ENCODE data around the gene TMOD1. TPM values are rescaled to one million over a fixed set of nuclear protein-coding genes. Genes with fewer than 3 reads are reported as not detected.

The TMOD1 gene
- total RNA-seq, 1 donor from 2014 or later = 0.86 TPM

GRCh38 chr9:97559111-97559514, 57.6 kb downstream of the TMOD1 start:
- Mint-ChIP-seq H3K9me3 (no peaks in the 10 kb centered on the region), H3K27ac (peak overlapping the region; percentile 21), H3K27me3 (ENCODE audit: insufficient read depth) (peaks cover 15% of the 10 kb centered on the region), H3K4me1 (ENCODE audit: low read depth) (peaks cover 16% of the 10 kb centered on the region), H3K36me3 (ENCODE audit: low read depth) (no peaks in the 10 kb centered on the region), H3K4me3 (peak overlapping the region; percentile 24)
- intact Hi-C loops (cut with micrococcal nuclease) = loop anchor here (5.0 kb wide), 1 partner anchor 38 kb away; no protein-coding TSS in a partner anchor
- no peak for DNase-seq (ENCODE audit: low spot score)

DNA sequence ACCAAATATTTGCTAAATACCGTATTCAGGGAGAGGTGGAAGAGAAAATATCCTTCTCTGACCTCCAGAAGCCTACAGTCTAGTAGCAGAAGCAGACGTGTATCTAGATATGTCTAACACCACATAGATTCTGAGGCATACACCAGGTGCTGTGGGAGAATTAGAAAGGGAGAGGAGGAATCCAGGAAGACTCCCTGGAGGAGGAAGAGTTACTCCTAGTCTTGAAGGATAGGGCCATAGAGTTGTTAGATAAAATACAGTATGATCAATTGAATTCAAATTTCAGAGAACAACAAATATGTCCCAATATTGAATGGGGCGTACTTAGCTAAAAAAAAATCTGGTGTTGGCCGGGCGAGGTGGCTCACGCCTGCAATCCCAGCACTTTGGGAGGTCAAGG, 58.7 kb downstream of the TMOD1 start:
- Mint-ChIP-seq H3K4me1 (ENCODE audit: low read depth) (peaks cover 16% of the 10 kb centered on the region), H3K4me3 (no peak overlapping the region), H3K27ac (no peak overlapping the region), H3K27me3 (ENCODE audit: insufficient read depth) (peaks cover 14% of the 10 kb centered on the region), H3K36me3 (ENCODE audit: low read depth) (no peaks in the 10 kb centered on the region), H3K9me3 (no peaks in the 10 kb centered on the region)
- no peak for DNase-seq (ENCODE audit: low spot score)
- intact Hi-C loops (cut with micrococcal nuclease) = no loop called here

DNA sequence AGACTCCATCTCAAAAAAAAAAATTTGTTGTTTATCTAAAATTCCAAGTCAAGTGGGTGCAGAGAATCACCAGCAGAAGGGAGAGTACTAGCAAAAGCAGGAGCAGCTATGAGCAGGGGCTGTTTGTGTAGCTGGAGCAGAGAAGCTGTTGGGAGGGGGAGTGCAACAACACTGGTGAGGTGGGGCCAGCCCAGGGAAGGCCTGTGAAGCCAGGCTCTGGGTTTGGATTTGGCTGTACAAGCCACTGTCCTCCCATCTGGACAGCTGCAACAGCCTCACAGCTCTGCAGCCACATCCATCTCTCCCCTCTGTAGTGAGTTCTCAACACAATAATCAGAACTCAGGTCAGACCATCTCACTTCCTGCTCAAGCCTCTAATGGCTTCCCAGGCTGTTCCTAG, 59.4 kb downstream of the TMOD1 start:
- intact Hi-C loops (cut with micrococcal nuclease) = no loop called here
- DNase-seq (ENCODE audit: low spot score) = no peak
- no peak overlapping the region for H3K4me3 Mint-ChIP-seq
- no peaks in the 10 kb centered on the region for H3K36me3 Mint-ChIP-seq (ENCODE audit: low read depth)
- H3K9me3 Mint-ChIP-seq = no peaks in the 10 kb centered on the region
- peaks cover 14% of the 10 kb centered on the region for H3K27me3 Mint-ChIP-seq (ENCODE audit: insufficient read depth)
- no peak overlapping the region for H3K27ac Mint-ChIP-seq
- H3K4me1 Mint-ChIP-seq (ENCODE audit: low read depth) = peaks cover 16% of the 10 kb centered on the region

DNA sequence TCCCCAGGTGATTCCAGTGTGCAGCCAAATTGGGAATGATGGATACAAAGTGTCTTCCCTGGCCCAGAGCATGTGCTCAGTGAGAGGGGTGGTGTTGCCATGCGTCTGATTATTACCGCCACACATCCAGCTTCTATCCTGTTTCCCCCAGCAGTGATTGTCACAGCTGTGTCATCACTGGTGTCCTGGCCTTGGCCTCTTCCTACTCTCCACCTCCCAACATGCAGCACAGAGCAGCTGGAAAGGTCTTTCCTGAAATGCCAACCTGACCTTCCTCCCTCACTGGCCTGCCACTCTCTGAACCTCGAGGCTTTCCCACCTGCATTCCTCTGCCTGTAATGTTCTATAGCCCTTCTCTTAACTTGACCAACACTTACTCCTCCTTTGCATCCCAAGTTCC, 60.0 kb downstream of the TMOD1 start:
- no peak for DNase-seq (ENCODE audit: low spot score)
- Mint-ChIP-seq H3K9me3 (no peaks in the 10 kb centered on the region), H3K27me3 (ENCODE audit: insufficient read depth) (peaks cover 14% of the 10 kb centered on the region), H3K36me3 (ENCODE audit: low read depth) (no peaks in the 10 kb centered on the region), H3K4me1 (ENCODE audit: low read depth) (peaks cover 16% of the 10 kb centered on the region), H3K4me3 (no peak overlapping the region), H3K27ac (no peak overlapping the region)
- intact Hi-C loops (cut with micrococcal nuclease) = no loop called here

- intact Hi-C loops (cut with micrococcal nuclease) = no loop called here
- no peaks in the 10 kb centered on the region for H3K9me3 Mint-ChIP-seq
Observed at GRCh38 chr9:97562542-97562941, 61.1 kb downstream of the TMOD1 start.

DNA sequence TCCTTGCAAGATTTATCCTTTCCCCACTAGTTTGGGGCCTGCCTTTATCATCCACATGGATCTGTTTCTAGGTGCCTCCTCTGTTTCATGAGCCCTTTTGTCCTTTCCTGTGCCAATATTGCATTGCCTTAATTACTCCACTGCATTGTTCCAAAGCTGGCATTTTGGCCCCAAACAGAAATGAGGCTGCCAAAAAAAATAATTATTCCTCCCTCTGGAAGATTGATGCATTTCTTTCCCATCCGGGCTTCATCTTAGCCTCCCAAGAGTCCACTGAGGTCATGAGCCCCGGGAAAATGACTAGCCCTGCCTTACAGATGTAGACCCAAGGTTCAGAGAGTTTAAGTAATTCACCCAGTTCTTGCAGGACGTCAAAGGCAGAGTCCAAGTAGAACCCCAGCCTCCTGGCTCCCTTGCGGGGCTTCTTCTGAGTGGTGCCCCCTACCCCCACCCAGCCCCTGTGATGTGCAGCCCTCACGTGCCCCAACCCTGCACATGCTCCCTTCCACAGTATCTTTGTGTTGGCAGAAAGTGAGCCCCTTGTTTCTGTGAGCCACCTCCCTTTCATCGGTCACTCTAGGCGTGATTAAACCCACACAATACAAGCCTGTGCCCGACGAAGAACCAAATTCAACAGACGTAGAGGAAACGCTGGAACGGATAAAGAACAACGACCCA, 62.1 kb downstream of the TMOD1 start:
- no peaks in the 10 kb centered on the region for H3K9me3 Mint-ChIP-seq
- no peak overlapping the region for H3K27ac Mint-ChIP-seq
- H3K27me3 Mint-ChIP-seq (ENCODE audit: insufficient read depth) = peaks cover 8% of the 10 kb centered on the region
- peaks cover 2% of the 10 kb centered on the region for H3K36me3 Mint-ChIP-seq (ENCODE audit: low read depth)
- no peak for DNase-seq (ENCODE audit: low spot score)
- H3K4me1 Mint-ChIP-seq (ENCODE audit: low read depth) = peaks cover 16% of the 10 kb centered on the region
- no peak overlapping the region for H3K4me3 Mint-ChIP-seq
- intact Hi-C loops (cut with micrococcal nuclease) = no loop called here

More at GRCh38 chr9:97562542-97562941, 61.1 kb downstream of the TMOD1 start:
- Mint-ChIP-seq H3K4me3 (no peak overlapping the region), H3K27me3 (ENCODE audit: insufficient read depth) (peaks cover 10% of the 10 kb centered on the region), H3K4me1 (ENCODE audit: low read depth) (peaks cover 16% of the 10 kb centered on the region), H3K36me3 (ENCODE audit: low read depth) (no peaks in the 10 kb centered on the region), H3K27ac (no peak overlapping the region)
- no peak for DNase-seq (ENCODE audit: low spot score)

DNA sequence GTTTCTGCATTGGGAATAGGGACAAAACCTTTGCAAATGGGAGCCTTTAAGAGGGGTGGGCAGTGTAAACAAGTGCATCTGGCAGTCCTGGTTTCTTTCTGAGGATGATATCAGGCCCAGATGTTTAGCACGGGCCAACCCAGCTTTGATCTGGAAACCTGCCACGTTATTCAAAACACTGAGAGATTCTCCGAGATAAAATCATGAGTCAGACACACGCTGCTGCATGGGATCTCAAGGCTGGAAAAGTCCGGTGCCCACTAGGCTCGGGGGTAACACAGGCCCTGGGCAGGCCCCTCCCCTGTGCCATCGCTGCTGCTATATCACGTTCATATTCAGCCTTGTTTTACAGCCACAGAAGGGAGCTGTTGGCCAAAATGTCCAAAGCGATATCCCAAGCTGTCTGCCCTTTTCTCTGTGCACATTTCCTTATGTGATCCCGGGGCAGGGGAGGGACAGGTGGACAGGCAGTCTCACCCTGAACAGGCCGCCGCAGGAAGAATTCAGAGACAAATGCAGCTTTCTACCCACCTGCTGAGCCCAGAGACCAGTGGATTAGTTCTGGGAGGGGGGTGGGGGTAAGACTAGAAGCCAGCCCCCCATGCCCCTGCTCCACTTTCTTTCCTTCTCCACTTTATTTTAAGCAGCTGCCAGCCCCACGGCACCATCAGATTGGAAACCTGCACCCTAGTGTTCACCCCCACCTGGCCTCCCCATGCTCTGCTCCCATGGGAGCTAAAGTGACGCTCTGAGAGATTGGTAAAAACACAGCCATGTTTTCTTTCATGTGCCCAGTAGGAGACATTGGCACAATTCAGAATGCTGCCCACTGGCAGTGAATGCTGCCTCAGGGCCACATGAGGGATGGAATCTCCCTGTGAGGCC, 63.1 kb downstream of the TMOD1 start:
- no peak for DNase-seq (ENCODE audit: low spot score)
- H3K9me3 Mint-ChIP-seq = no peaks in the 10 kb centered on the region
- no peak overlapping the region for H3K27ac Mint-ChIP-seq
- intact Hi-C loops (cut with micrococcal nuclease) = no loop called here
- peaks cover 9% of the 10 kb centered on the region for H3K4me1 Mint-ChIP-seq (ENCODE audit: low read depth)
- H3K4me3 Mint-ChIP-seq = no peak overlapping the region
- peaks cover 2% of the 10 kb centered on the region for H3K36me3 Mint-ChIP-seq (ENCODE audit: low read depth)
- H3K27me3 Mint-ChIP-seq (ENCODE audit: insufficient read depth) = peaks cover 3% of the 10 kb centered on the region

GRCh38 chr9:97565262-97565661, 63.8 kb downstream of the TMOD1 start:
- Mint-ChIP-seq H3K36me3 (ENCODE audit: low read depth) (peaks cover 2% of the 10 kb centered on the region), H3K4me3 (no peak overlapping the region), H3K4me1 (ENCODE audit: low read depth) (peaks cover 4% of the 10 kb centered on the region), H3K9me3 (no peaks in the 10 kb centered on the region), H3K27me3 (ENCODE audit: insufficient read depth) (no peaks in the 10 kb centered on the region), H3K27ac (no peak overlapping the region)
- no peak for DNase-seq (ENCODE audit: low spot score)
- intact Hi-C loops (cut with micrococcal nuclease) = no loop called here

GRCh38 chr9:97567182-97567893, 65.9 kb downstream of the TMOD1 start:
- DNase-seq (ENCODE audit: low spot score) = no peak
- Mint-ChIP-seq H3K27ac (no peak overlapping the region), H3K4me3 (no peak overlapping the region), H3K27me3 (ENCODE audit: insufficient read depth) (no peaks in the 10 kb centered on the region), H3K9me3 (no peaks in the 10 kb centered on the region), H3K36me3 (ENCODE audit: low read depth) (peaks cover 2% of the 10 kb centered on the region), H3K4me1 (ENCODE audit: low read depth) (peaks cover 4% of the 10 kb centered on the region)
- intact Hi-C loops (cut with micrococcal nuclease) = no loop called here

DNA sequence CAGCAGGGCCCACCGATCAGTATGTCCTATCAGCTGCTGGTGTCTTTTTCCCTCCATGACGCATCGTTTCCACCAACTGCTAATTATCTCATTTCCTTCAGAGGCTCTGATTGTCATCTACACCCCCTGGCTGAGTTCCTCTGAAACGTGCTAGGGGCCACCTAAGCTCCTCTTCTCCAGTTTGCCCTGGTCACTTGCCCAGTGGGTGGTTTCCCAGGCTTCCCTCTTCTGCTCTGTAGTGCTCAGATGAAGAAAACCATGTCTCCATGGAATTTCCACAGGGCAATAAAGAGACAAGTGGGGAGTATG, 66.4 kb downstream of the TMOD1 start:
- intact Hi-C loops (cut with micrococcal nuclease) = no loop called here
- H3K27me3 Mint-ChIP-seq (ENCODE audit: insufficient read depth) = no peaks in the 10 kb centered on the region
- H3K4me1 Mint-ChIP-seq (ENCODE audit: low read depth) = peaks cover 4% of the 10 kb centered on the region
- no peak overlapping the region for H3K27ac Mint-ChIP-seq
- no peaks in the 10 kb centered on the region for H3K9me3 Mint-ChIP-seq
- no peak overlapping the region for H3K4me3 Mint-ChIP-seq
- peaks cover 2% of the 10 kb centered on the region for H3K36me3 Mint-ChIP-seq (ENCODE audit: low read depth)
- no peak for DNase-seq (ENCODE audit: low spot score)

DNA sequence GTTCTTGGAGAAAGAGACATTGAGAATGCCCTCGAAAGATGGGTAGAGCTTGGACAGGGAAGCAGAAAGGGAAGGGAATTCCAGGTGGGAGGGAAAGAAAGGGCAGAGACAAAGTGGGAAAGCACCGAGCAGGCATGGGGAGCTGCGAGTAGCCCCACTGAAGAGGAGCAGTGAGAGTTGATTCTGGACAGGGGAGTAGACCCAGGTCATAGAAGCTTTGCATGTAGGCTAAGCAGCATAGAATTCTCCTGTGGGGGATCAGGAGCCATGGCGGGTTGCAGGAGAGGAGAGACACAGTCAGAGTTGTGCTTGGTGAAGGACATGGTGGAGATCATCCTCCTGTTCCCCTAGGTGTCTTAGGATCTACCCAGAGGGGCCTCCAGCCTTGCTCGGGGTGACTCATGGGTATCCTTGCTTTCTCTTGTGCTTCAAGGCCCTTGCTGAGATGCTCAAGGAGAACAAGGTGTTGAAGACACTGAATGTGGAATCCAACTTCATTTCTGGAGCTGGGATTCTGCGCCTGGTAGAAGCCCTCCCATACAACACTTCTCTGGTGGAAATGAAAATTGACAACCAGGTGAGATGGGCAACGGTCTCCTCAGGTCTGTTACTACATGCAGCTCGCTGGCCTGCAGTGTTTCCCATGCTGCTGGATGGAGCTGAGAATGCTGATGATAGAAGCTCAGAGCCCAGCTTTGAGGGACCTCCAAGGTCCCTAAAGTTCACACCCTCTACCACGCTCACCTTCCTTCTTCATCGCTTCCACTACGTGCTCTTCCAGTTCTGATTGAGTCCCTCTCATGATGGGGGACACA, 67.2 kb downstream of the TMOD1 start:
- Mint-ChIP-seq H3K36me3 (ENCODE audit: low read depth) (peaks cover 2% of the 10 kb centered on the region), H3K9me3 (no peaks in the 10 kb centered on the region), H3K27ac (no peak overlapping the region), H3K27me3 (ENCODE audit: insufficient read depth) (no peaks in the 10 kb centered on the region), H3K4me3 (no peak overlapping the region), H3K4me1 (ENCODE audit: low read depth) (peaks cover 4% of the 10 kb centered on the region)
- intact Hi-C loops (cut with micrococcal nuclease) = no loop called here
- no peak for DNase-seq (ENCODE audit: low spot score)

DNA sequence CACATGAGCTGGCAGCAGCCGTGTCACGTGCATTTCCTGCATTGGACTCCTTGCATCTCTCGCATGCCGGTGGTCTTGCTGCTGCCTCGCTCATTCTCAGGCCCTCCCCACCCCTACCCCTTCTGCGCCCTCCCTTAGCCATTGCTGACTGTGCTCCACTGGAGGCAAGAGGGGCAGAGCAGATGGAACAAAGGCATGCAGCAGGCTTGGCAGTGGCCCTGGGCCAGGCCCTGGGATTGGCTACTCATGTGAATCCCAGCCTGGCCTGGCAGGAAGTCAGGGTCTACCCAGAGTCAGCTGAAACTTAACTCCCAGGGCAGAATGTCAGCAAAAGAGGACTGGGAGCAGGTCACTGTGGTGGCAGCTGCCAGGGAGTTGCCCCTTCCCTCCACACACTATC, 69.4 kb downstream of the TMOD1 start:
- Mint-ChIP-seq H3K27ac (no peak overlapping the region), H3K9me3 (no peaks in the 10 kb centered on the region), H3K4me1 (ENCODE audit: low read depth) (peaks cover 14% of the 10 kb centered on the region), H3K27me3 (ENCODE audit: insufficient read depth) (no peaks in the 10 kb centered on the region), H3K36me3 (ENCODE audit: low read depth) (peaks cover 2% of the 10 kb centered on the region), H3K4me3 (no peak overlapping the region)
- DNase-seq (ENCODE audit: low spot score) = no peak
- intact Hi-C loops (cut with micrococcal nuclease) = loop anchor here (5.0 kb wide), 1 partner anchor 396 kb away; no protein-coding TSS in a partner anchor

Measured in activated T-helper 1 cell treated with anti-CD3 and anti-CD28 coated beads, Interleukin-12 subunit alpha, Interleukin-12 subunit beta, Interleukin-2, Interleukin-4 antibody, amounts not matched to agents 30 ng/mL and 10 ng/mL and 1 ng/mL, durations not matched to agents 14 hours and 24 hours and 36 hours (primary cell).